ENCODE measurements around the gene MAPK12.

The MAPK12 gene

GRCh38 chr22:50218153-50218995 lies 43.1 kb downstream of the MAPK12 start:
- H3K4me3 ChIP-seq (ENCODE audit: low read depth, low read length) = no peak overlapping the region
- TF ChIP-seq CTCF (IDR thresholded peaks at IDR 0.05; ENCODE audit: low read depth, low read length) (no peak), POLR2A (IDR thresholded peaks at IDR 0.05; ENCODE audit: extremely low read depth, insufficient read length) (no peak), MAX (IDR thresholded peaks at IDR 0.05; ENCODE audit: low read depth, low read length) (no peak), MYC (IDR thresholded peaks at IDR 0.05; ENCODE audit: low read depth, low read length) (no peak)
- DNase-seq (ENCODE audit: low read depth) = no peak

GRCh38 chr22:50217543-50218152 lies 43.8 kb downstream of the MAPK12 start:
- TF ChIP-seq CTCF (IDR thresholded peaks at IDR 0.05; ENCODE audit: low read depth, low read length) = no peak
- no peak for TF ChIP-seq POLR2A (IDR thresholded peaks at IDR 0.05; ENCODE audit: extremely low read depth, insufficient read length)
- no peak for TF ChIP-seq MAX (IDR thresholded peaks at IDR 0.05; ENCODE audit: low read depth, low read length)
- TF ChIP-seq MYC (IDR thresholded peaks at IDR 0.05; ENCODE audit: low read depth, low read length) = no peak
- DNase-seq (ENCODE audit: low read depth) = no peak
- no peak overlapping the region for H3K4me3 ChIP-seq (ENCODE audit: low read depth, low read length)

- no peak overlapping the region for H3K4me3 ChIP-seq (ENCODE audit: low read depth, low read length)
- TF ChIP-seq MAX (IDR thresholded peaks at IDR 0.05; ENCODE audit: low read depth, low read length) = no peak
- no peak for TF ChIP-seq CTCF (IDR thresholded peaks at IDR 0.05; ENCODE audit: low read depth, low read length)
- no peak for DNase-seq (ENCODE audit: low read depth)
Measured at GRCh38 chr22:50216684-50217520, 44.6 kb downstream of the MAPK12 start.

- DNase-seq (ENCODE audit: low read depth) = no peak
- H3K4me3 ChIP-seq (ENCODE audit: low read depth, low read length) = no peak overlapping the region
- no peak for TF ChIP-seq CTCF (IDR thresholded peaks at IDR 0.05; ENCODE audit: low read depth, low read length)
- TF ChIP-seq POLR2A (IDR thresholded peaks at IDR 0.05; ENCODE audit: extremely low read depth, insufficient read length) = no peak
- TF ChIP-seq MYC (IDR thresholded peaks at IDR 0.05; ENCODE audit: low read depth, low read length) = no peak
- no peak for TF ChIP-seq MAX (IDR thresholded peaks at IDR 0.05; ENCODE audit: low read depth, low read length)
Measured at GRCh38 chr22:50216055-50216683, 45.3 kb downstream of the MAPK12 start.

GRCh38 chr22:50215297-50216054 lies 46.0 kb downstream of the MAPK12 start:
- TF ChIP-seq MYC (IDR thresholded peaks at IDR 0.05; ENCODE audit: low read depth, low read length) (no peak), MAX (IDR thresholded peaks at IDR 0.05; ENCODE audit: low read depth, low read length) (no peak), POLR2A (IDR thresholded peaks at IDR 0.05; ENCODE audit: extremely low read depth, insufficient read length) (no peak), CTCF (IDR thresholded peaks at IDR 0.05; ENCODE audit: low read depth, low read length) (no peak)
- DNase-seq (ENCODE audit: low read depth) = no peak
- no peak overlapping the region for H3K4me3 ChIP-seq (ENCODE audit: low read depth, low read length)

Measured in NB4 (cell line).